ENCODE measurements around the gene ZDHHC23. TPM values are rescaled to one million over a fixed set of nuclear protein-coding genes. Genes with fewer than 3 reads are reported as not detected.

The ZDHHC23 gene
- total and polyA plus RNA-seq, 10 of the 15 experiments (the other 5 are each of a cell fraction or from before 2014, with no cell fraction given): 0.79 to 4.6 (median 2.9) TPM

DNA sequence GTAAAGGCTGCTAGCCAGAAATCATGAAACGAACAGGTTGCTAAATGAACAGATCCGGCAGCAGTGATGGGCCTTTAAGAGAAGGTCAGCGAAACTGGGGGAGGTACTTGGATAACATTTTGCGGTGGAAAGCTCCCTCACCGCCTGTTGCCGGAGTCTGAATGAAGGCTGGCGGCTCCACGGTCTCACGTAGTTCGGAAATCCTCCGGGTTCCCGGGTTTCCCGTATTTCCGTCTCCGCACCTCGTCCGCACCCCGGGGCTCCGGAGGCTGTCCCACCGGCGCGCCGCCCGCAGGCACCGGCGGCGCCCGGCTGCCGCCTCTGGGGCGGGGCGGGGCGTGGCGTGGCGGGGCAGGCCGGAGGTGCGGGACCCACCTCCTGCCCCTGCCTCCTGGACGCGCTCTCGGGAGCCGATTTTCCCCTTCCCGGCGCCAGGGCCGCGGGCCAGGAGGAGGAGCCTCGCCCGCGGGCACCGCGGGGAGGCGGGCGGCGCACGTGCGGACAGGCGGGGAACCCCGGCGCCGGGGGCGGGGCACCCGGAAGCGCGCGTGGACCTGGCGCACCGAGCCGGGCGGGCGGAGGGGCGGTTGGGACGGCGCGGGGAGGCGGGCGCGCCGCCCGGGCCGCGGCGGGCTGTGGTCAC, at the start of gene ZDHHC23 (continued):
- TF ChIP-seq ELK1 (IDR thresholded peaks at IDR 0.05; ENCODE audit: low read depth, low read length) (no peak), PAX8 (IDR thresholded peaks at IDR 0.05) (no peak), RAD51 (IDR thresholded peaks at IDR 0.05) (no peak), PBX3 (IDR thresholded peaks at IDR 0.05; ENCODE audit: insufficient replicate concordance, low read depth, low read length) (no peak), BRCA1 (IDR thresholded peaks at IDR 0.05; ENCODE audit: low read depth, low read length) (no peak), SREBF2 (IDR thresholded peaks at IDR 0.05; ENCODE audit: low read length) (no peak), BCL3 (IDR thresholded peaks at IDR 0.05; ENCODE audit: borderline replicate concordance, insufficient read depth, low read depth, low read length, poor library complexity, severe bottlenecking) (peak; percentile 32), FOS (IDR thresholded peaks at IDR 0.05; ENCODE audit: borderline replicate concordance, extremely low read depth, insufficient read length) (no peak), NR2F1 (conservative IDR thresholded peaks at IDR 0.05) (peak; percentile 14), ZBED1 (IDR thresholded peaks at IDR 0.05; ENCODE audit: borderline replicate concordance) (no peak), MAX (IDR thresholded peaks at IDR 0.05; ENCODE audit: low read depth, low read length) (peak; percentile 51; the same call in 1 of the 2 replicates), EP300 (IDR thresholded peaks at IDR 0.05; ENCODE audit: borderline replicate concordance in 1 of 2, control insufficient read depth in 1 of 2, low read depth in 2 of 2, low read length in 2 of 2) (no peak), STAT3 (IDR thresholded peaks at IDR 0.05; ENCODE audit: low read depth, low read length) (no peak)
- TF ChIP-seq, protein P1, sequence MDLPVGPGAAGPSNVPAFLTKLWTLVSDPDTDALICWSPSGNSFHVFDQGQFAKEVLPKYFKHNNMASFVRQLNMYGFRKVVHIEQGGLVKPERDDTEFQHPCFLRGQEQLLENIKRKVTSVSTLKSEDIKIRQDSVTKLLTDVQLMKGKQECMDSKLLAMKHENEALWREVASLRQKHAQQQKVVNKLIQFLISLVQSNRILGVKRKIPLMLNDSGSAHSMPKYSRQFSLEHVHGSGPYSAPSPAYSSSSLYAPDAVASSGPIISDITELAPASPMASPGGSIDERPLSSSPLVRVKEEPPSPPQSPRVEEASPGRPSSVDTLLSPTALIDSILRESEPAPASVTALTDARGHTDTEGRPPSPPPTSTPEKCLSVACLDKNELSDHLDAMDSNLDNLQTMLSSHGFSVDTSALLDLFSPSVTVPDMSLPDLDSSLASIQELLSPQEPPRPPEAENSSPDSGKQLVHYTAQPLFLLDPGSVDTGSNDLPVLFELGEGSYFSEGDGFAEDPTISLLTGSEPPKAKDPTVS (IDR thresholded peaks at IDR 0.05; ENCODE audit: low read depth, low read length): no peak
- TF ChIP-seq, protein P2, sequence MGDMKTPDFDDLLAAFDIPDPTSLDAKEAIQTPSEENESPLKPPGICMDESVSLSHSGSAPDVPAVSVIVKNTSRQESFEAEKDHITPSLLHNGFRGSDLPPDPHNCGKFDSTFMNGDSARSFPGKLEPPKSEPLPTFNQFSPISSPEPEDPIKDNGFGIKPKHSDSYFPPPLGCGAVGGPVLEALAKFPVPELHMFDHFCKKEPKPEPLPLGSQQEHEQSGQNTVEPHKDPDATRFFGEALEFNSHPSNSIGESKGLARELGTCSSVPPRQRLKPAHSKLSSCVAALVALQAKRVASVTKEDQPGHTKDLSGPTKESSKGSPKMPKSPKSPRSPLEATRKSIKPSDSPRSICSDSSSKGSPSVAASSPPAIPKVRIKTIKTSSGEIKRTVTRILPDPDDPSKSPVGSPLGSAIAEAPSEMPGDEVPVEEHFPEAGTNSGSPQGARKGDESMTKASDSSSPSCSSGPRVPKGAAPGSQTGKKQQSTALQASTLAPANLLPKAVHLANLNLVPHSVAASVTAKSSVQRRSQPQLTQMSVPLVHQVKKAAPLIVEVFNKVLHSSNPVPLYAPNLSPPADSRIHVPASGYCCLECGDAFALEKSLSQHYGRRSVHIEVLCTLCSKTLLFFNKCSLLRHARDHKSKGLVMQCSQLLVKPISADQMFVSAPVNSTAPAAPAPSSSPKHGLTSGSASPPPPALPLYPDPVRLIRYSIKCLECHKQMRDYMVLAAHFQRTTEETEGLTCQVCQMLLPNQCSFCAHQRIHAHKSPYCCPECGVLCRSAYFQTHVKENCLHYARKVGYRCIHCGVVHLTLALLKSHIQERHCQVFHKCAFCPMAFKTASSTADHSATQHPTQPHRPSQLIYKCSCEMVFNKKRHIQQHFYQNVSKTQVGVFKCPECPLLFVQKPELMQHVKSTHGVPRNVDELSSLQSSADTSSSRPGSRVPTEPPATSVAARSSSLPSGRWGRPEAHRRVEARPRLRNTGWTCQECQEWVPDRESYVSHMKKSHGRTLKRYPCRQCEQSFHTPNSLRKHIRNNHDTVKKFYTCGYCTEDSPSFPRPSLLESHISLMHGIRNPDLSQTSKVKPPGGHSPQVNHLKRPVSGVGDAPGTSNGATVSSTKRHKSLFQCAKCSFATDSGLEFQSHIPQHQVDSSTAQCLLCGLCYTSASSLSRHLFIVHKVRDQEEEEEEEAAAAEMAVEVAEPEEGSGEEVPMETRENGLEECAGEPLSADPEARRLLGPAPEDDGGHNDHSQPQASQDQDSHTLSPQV (IDR thresholded peaks at IDR 0.05): no peak
- TF ChIP-seq, protein P3, sequence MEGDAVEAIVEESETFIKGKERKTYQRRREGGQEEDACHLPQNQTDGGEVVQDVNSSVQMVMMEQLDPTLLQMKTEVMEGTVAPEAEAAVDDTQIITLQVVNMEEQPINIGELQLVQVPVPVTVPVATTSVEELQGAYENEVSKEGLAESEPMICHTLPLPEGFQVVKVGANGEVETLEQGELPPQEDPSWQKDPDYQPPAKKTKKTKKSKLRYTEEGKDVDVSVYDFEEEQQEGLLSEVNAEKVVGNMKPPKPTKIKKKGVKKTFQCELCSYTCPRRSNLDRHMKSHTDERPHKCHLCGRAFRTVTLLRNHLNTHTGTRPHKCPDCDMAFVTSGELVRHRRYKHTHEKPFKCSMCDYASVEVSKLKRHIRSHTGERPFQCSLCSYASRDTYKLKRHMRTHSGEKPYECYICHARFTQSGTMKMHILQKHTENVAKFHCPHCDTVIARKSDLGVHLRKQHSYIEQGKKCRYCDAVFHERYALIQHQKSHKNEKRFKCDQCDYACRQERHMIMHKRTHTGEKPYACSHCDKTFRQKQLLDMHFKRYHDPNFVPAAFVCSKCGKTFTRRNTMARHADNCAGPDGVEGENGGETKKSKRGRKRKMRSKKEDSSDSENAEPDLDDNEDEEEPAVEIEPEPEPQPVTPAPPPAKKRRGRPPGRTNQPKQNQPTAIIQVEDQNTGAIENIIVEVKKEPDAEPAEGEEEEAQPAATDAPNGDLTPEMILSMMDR (IDR thresholded peaks at IDR 0.05 in 2 of 3, conservative IDR thresholded peaks at IDR 0.05 in 1 of 3; ENCODE audit: control insufficient read depth in 2 of 3, extremely low read depth in 1 of 3, insufficient read depth in 1 of 3, low read depth in 3 of 3, low read length in 3 of 3): 0 out of 6 replicates have a peak, but pooled peaks of 1 of the 3 experiments have one; percentile 5
